Measurements from ENCODE around the gene C9orf152. TPM values are rescaled to one million over a fixed set of nuclear protein-coding genes. Genes with fewer than 3 reads are reported as not detected.

Gene C9orf152
- total and polyA plus RNA-seq, 8 donors: 6.7 to 19.5 (median 10.6) TPM

GRCh38 chr9:110188991-110189390 is 19.0 kb downstream of the C9orf152 start:
- Histone ChIP-seq H3K36me3 (no peaks in the 10 kb centered on the region), H3K4me3 (no peak overlapping the region), H3K27ac (peak overlapping the region; percentile 64 to 75), H3K4me1 (peaks cover 21 to 53% of the 10 kb centered on the region in 2 donors), H3K9me3 (no peaks in the 10 kb centered on the region), H3K27me3 (no peaks in the 10 kb centered on the region)
- ATAC-seq: peak; percentile 88
- intact Hi-C loops (cut with DNase I): no loop called here
- no peak for TF ChIP-seq CTCF (IDR thresholded peaks at IDR 0.05)
- peak in 3 of 4 donors; percentile 58 to 79 (median 76) for DNase-seq

DNA sequence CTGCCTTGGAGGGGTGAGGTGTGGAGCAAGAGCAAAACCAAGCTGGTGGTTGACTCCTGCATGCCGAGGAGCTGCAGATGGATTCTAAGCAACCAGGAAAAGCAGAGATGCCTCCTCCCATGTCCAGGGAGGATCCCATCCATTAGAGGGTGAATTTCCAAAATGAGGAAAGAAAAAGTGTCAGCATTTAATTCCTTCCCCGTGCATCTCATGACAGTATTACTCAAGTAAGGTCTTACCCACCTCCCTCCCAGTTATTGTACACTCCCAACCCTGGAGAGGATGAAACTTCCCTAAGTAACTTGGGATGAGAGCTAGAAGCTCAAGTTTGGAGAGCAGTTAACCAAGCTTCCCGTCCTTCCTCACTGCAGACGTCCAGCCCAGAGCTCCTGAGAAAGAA is 19.9 kb downstream of the C9orf152 start:
- no peak overlapping the region for H3K4me3 ChIP-seq

DNA sequence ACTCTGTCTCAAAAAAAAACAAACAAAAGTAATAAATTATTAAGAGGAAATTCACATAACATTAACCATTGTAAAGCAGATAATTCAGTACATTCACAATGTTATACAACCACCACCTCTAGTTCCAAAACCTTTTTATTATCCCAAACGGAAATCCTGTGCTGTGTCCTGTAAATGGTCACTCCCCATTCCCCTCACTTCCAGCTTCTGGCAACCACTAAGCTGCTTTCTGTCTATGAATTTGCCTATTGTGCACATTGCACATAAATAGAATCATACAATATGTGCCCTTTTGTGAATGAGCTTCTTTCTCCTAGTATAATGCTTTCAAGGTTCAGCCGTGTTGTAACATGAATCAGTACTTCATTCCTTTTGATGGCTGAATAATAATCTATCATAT is 20.8 kb downstream of the C9orf152 start:
- H3K4me1 ChIP-seq: peaks cover 13 to 35% of the 10 kb centered on the region in 2 donors
- intact Hi-C loops (cut with DNase I): no loop called here
- H3K36me3 ChIP-seq: no peaks in the 10 kb centered on the region
- H3K9me3 ChIP-seq: no peaks in the 10 kb centered on the region
- TF ChIP-seq CTCF (IDR thresholded peaks at IDR 0.05): no peak
- H3K27me3 ChIP-seq: no peaks in the 10 kb centered on the region
- no peak for DNase-seq
- no peak overlapping the region for H3K4me3 ChIP-seq
- no peak for ATAC-seq
- no peak overlapping the region for H3K27ac ChIP-seq

More for the DNA sequence above, 19.9 kb downstream of the C9orf152 start:
- ATAC-seq: no peak
- Histone ChIP-seq H3K27me3 (no peaks in the 10 kb centered on the region), H3K27ac (peak overlapping the region; percentile 64 to 75), H3K36me3 (no peaks in the 10 kb centered on the region), H3K9me3 (no peaks in the 10 kb centered on the region), H3K4me1 (peaks cover 13 to 44% of the 10 kb centered on the region in 2 donors)
- DNase-seq: no peak
- intact Hi-C loops (cut with DNase I): no loop called here
- no peak for TF ChIP-seq CTCF (IDR thresholded peaks at IDR 0.05)

DNA sequence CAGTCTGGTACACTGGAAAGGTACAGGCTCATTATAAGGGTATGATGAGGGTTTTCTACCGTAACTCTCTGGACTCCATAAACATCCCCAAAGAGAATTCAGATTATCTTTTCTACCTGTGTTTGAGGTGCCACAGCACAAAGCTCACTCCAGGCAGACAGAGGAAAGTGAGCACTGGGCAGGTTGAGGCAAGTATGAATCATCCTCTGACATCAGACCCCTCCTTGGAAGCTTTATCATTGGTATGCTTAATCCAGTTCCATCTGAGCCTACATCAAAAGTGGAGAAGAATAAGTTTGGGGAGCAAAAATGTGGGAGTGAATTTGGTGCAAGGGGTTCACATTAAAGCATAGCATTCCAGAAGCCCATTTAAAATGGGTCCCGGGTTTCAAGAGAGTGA is 21.7 kb downstream of the C9orf152 start:
- H3K27ac ChIP-seq: no peak overlapping the region
- H3K36me3 ChIP-seq: no peaks in the 10 kb centered on the region
- DNase-seq (no peak), ATAC-seq (no peak)
- intact Hi-C loops (cut with DNase I): no loop called here
- no peak overlapping the region for H3K4me3 ChIP-seq
- no peaks in the 10 kb centered on the region for H3K27me3 ChIP-seq
- peaks cover 13 to 27% of the 10 kb centered on the region in 2 donors for H3K4me1 ChIP-seq
- no peak for TF ChIP-seq CTCF (IDR thresholded peaks at IDR 0.05)
- H3K9me3 ChIP-seq: no peaks in the 10 kb centered on the region

- no peak overlapping the region for H3K4me3 ChIP-seq
- H3K27me3 ChIP-seq: no peaks in the 10 kb centered on the region
- DNase-seq (no peak), ATAC-seq (no peak)
- no peaks in the 10 kb centered on the region for H3K36me3 ChIP-seq
- H3K9me3 ChIP-seq: no peaks in the 10 kb centered on the region
- intact Hi-C loops (cut with DNase I): no loop called here
- H3K27ac ChIP-seq: no peak overlapping the region
- TF ChIP-seq CTCF (IDR thresholded peaks at IDR 0.05): no peak
- H3K4me1 ChIP-seq: peaks cover 13 to 27% of the 10 kb centered on the region in 2 donors
Observed at GRCh38 chr9:110185806-110186205, 22.2 kb downstream of the C9orf152 start.

Data from left lung (tissue), 10 donors.